Endothelial cell of umbilical vein (primary cell): ENCODE data around the gene RIOK1. TPM values are rescaled to one million over a fixed set of nuclear protein-coding genes. Genes with fewer than 3 reads are reported as not detected.
A peak's percentile ranks its signal among the peaks of the same experiment; 100 is the strongest.

Source experiments
- BruUV-seq: library from RNA; stranded (reverse); fragments of 400-500 nt; replicated peaks from 2 replicates; lab custom pipeline; 2021; lab: Mats Ljungman, UMichigan
- CTCF ChIA-PET: fragments of 300-600, 350-600 bp; sonication (Branson Sonifier 250); formaldehyde crosslinking; loops from one replicate; lab custom pipeline; 2021; ENCODE audit warnings: antibody characterized with exemption, inconsistent platforms; lab: Charles Lee
- POLR2A ChIA-PET: fragments of 300-600, 350-600 bp; sonication (Branson Sonifier 250); formaldehyde crosslinking; loops from one replicate; lab custom pipeline; 2021; ENCODE audit warnings: antibody characterized with exemption, inconsistent platforms; lab: Charles Lee
- DNase-seq: peaks from one replicate; pipeline ENCODE4 v3.0.0-alpha.2; 2011; ENCODE audit warnings: low read depth, low spot score
- FAIRE-seq: peaks from 2 replicates; lab custom pipeline; 2011; peaks lifted over from hg19 to GRCh38; lab: Jason Lieb, UNC
- H2AFZ ChIP-seq: 2 replicates; pipeline ENCODE4 v1.6.0; 2012; ENCODE audit warnings: low read depth, low read length, control low read depth, inconsistent platforms
- H3K27ac ChIP-seq: 2 replicates; pipeline ENCODE4 v1.5.1; 2011; ENCODE audit warnings: low read depth, mild to moderate bottlenecking, control low read depth, low read length, moderate library complexity; ENCODE audit not compliant: insufficient read depth
- H3K27me3 ChIP-seq, 2 experiments: 2 replicates each; pipeline versions ENCODE4 v1.6.0 to v1.6.1; 2011; ENCODE audit warnings: low read length in 2 of 2, mixed read lengths in 1 of 2; ENCODE audit not compliant: control insufficient read depth in 2 of 2, insufficient read depth in 2 of 2
- H3K36me3 ChIP-seq, 2 experiments: 2 replicates in 1 of 2; 3 replicates in 1 of 2; pipeline ENCODE4 v1.5.1; 2011; ENCODE audit warnings: low read length in 2 of 2, mild to moderate bottlenecking in 1 of 2, moderate library complexity in 1 of 2; ENCODE audit not compliant: control insufficient read depth in 2 of 2, insufficient read depth in 2 of 2; ENCODE audit errors: extremely low read depth in 1 of 2
- H3K4me1 ChIP-seq: 3 replicates; pipeline ENCODE4 v1.5.1; 2011; ENCODE audit warnings: mild to moderate bottlenecking, low read length; ENCODE audit not compliant: control insufficient read depth, insufficient read depth; ENCODE audit errors: extremely low read depth
- H3K4me2 ChIP-seq: 2 replicates; pipeline ENCODE4 v1.6.1; 2011; ENCODE audit warnings: low read length, control low read depth, mixed read lengths; ENCODE audit not compliant: insufficient read depth
- H3K4me3 ChIP-seq, 3 experiments: fragments of 200-600 bp in 1 of 3; sonication (generic), shearing (Covaris generic) in 1 of 3; replicated peaks in 1 of 3; 2 replicates each; pipeline ENCODE4 v1.5.1; 2011 to 2016; ENCODE audit warnings: control low read depth in 3 of 3, low read length in 3 of 3, mild to moderate bottlenecking in 2 of 3, inconsistent platforms in 1 of 3, low read depth in 1 of 3, moderate library complexity in 1 of 3; ENCODE audit not compliant: insufficient read depth in 1 of 3
- H3K79me2 ChIP-seq: 2 replicates; pipeline ENCODE4 v1.6.0; 2012; ENCODE audit warnings: low read length, inconsistent platforms; ENCODE audit not compliant: control insufficient read depth, insufficient read depth
- H3K9ac ChIP-seq: replicated peaks from 2 replicates; pipeline ENCODE3; 2011; ENCODE audit warnings: low read length, control low read depth; ENCODE audit not compliant: insufficient read depth; ENCODE audit errors: extremely low read depth
- H3K9me1 ChIP-seq: replicated peaks from 3 replicates; pipeline ENCODE4 v1.6.0; 2011; ENCODE audit warnings: mild to moderate bottlenecking, low read length; ENCODE audit not compliant: control insufficient read depth, insufficient read depth; ENCODE audit errors: extremely low read depth
- H3K9me3 ChIP-seq: replicated peaks from 2 replicates; pipeline ENCODE4 v1.5.1; 2012; ENCODE audit warnings: low read length, inconsistent platforms; ENCODE audit not compliant: control insufficient read depth, insufficient read depth
- H4K20me1 ChIP-seq: replicated peaks from 2 replicates; pipeline ENCODE3; 2011; ENCODE audit warnings: mild to moderate bottlenecking, low read length; ENCODE audit not compliant: control insufficient read depth, insufficient read depth; ENCODE audit errors: extremely low read depth
- CTCF ChIP-seq, 2 donors: IDR thresholded peaks; 1 replicate in 1 of 2; 2 replicates in 1 of 2; pipeline ENCODE4 v1.5.1; 2011; ENCODE audit warnings: low read length in 2 of 2, mild to moderate bottlenecking in 2 of 2, moderate library complexity in 2 of 2, control low read depth in 1 of 2, inconsistent platforms in 1 of 2, low read depth in 1 of 2; ENCODE audit not compliant: insufficient read depth in 1 of 2; ENCODE audit errors: extremely low read depth in 1 of 2
- EZH2 ChIP-seq: IDR thresholded peaks from 2 replicates; pipeline ENCODE4 v1.6.1; 2012; ENCODE audit warnings: borderline replicate concordance, low read depth, mild to moderate bottlenecking, moderate library complexity, low read length, inconsistent platforms; ENCODE audit not compliant: severe bottlenecking
- FOS ChIP-seq: IDR thresholded peaks from 2 replicates; pipeline ENCODE4 v1.6.1; 2011; ENCODE audit warnings: mild to moderate bottlenecking, low read length, moderate library complexity, borderline replicate concordance; ENCODE audit not compliant: insufficient read depth
- GATA2 ChIP-seq: IDR thresholded peaks from 2 replicates; pipeline ENCODE4 v1.7.0; 2011; ENCODE audit warnings: low read depth, mild to moderate bottlenecking, moderate library complexity, mixed read lengths, low read length; ENCODE audit not compliant: insufficient read length, insufficient read depth
- JUN ChIP-seq: IDR thresholded peaks from 2 replicates; pipeline ENCODE4 v1.6.1; 2011; ENCODE audit warnings: borderline replicate concordance, low read depth; ENCODE audit not compliant: insufficient read length, insufficient read depth
- MYC ChIP-seq: IDR thresholded peaks from one replicate; pipeline ENCODE4 v1.6.1; 2011; ENCODE audit warnings: mild to moderate bottlenecking, low read depth, low read length
- POLR2A ChIP-seq: IDR thresholded peaks from 2 replicates; pipeline ENCODE4 v1.6.1; 2012; ENCODE audit warnings: low read depth, mild to moderate bottlenecking, control low read depth, low read length
- POLR2AphosphoS5 ChIP-seq: IDR thresholded peaks from 2 replicates; pipeline ENCODE4 v1.6.1; 2012; ENCODE audit warnings: low read depth, mild to moderate bottlenecking, control low read depth, low read length, moderate library complexity; ENCODE audit not compliant: insufficient read depth
- dilution Hi-C: fragments of 300-500 bp; cut with MboI; formaldehyde crosslinking; loops from one replicate; pipeline ENCODE4 v1.15.0; 2019; ENCODE audit warnings: low sequenced_read_pairs; ENCODE audit not compliant: extremely low pct_ligation_motif_present
- intact Hi-C: fragments of 100-400 bp; cut with micrococcal nuclease; formaldehyde crosslinking; loops from one replicate; pipeline ENCODE4 v1.10.0; 2022
- polyA plus RNA-seq, 4 experiments: library from polyadenylated mRNA; depleted of rRNA in 3 of 4; stranded (reverse) in 3 of 4; unstranded in 1 of 4; fragments of >200 nt; gene quantifications; 2 replicates each; pipeline versions ENCODE4 v1.2.1 to v1.2.3, GENCODE V29; 2011 to 2012; ENCODE audit warnings: missing spikeins in 1 of 4
- total RNA-seq: library from RNA; stranded (reverse); gene quantifications from 2 replicates; pipeline ENCODE4 v1.2.3, GENCODE V29; 2021
- TF ChIP-seq, protein P1 (sequence below): IDR thresholded peaks from 2 replicates; pipeline ENCODE4 v1.6.1; 2011; ENCODE audit not compliant: insufficient read depth, insufficient read length

Gene RIOK1
- total and polyA plus RNA-seq, 2 donors (not counting 3 experiments of a cell fraction or from before 2014, with no cell fraction given): 9.2 to 21.4 TPM

- no peak for TF ChIP-seq MYC
- TF ChIP-seq, protein P1, sequence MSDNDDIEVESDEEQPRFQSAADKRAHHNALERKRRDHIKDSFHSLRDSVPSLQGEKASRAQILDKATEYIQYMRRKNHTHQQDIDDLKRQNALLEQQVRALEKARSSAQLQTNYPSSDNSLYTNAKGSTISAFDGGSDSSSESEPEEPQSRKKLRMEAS: no peak
- TF ChIP-seq JUN: no peak
- TF ChIP-seq EZH2: no peak
- no peak for TF ChIP-seq FOS
- TF ChIP-seq POLR2AphosphoS5: no peak
- TF ChIP-seq POLR2A: no peak
- TF ChIP-seq CTCF (IDR thresholded peaks at IDR 0.05; ENCODE audit: extremely low read depth in 1 of 2, insufficient read depth in 1 of 2, low read depth in 1 of 2, low read length in 2 of 2): no peak
- no peak for TF ChIP-seq GATA2
- Histone ChIP-seq H2AFZ (no peak overlapping the region), H3K27me3 (no peaks in the 10 kb centered on the region), H3K9ac (no peak overlapping the region), H3K4me2 (no peak overlapping the region), H3K36me3 (no peaks in the 10 kb centered on the region), H3K79me2 (no peaks in the 10 kb centered on the region), H3K9me1 (no peaks in the 10 kb centered on the region), H4K20me1 (no peaks in the 10 kb centered on the region), H3K4me3 (no peak overlapping the region), H3K27ac (no peak overlapping the region), H3K4me1 (no peaks in the 10 kb centered on the region), H3K9me3 (no peaks in the 10 kb centered on the region)
- dilution Hi-C loops: no loop called here
- BruUV-seq: no TSS peak
- intact Hi-C loops: loop anchor here (10.0 kb wide), 1 partner anchor 1172 kb away; no protein-coding TSS in a partner anchor
- DNase-seq (peak; percentile 24), FAIRE-seq (no peak)
- ChIA-PET CTCF (interaction anchor here (1.8 kb wide), 1 partner anchor 9 kb away, joined by 4 read pairs; no protein-coding TSS in a partner anchor), POLR2A (no interaction called here)
Observed at GRCh38 chr6:7426447-7427169, 37.0 kb downstream of the RIOK1 start.
